Cardiac muscle cell (in vitro differentiated cells and primary cell): Measurements from ENCODE around the gene ALG9. TPM values are rescaled to one million over a fixed set of nuclear protein-coding genes. Genes with fewer than 3 reads are reported as not detected.

Experiments used
- DNase-seq, 2 donors: peaks; one replicate each; pipeline versions ENCODE4 v3.0.0 to v3.0.0-alpha.2; 2010 to 2017; ENCODE audit warnings: low read depth in 1 of 2, low spot score in 1 of 2
- H3K27ac ChIP-seq: fragments of 200-600 bp; sonication (generic); 2 replicates; pipeline ENCODE4 v1.5.1; 2016
- H3K27me3 ChIP-seq: fragments of 200-600 bp; sonication (generic); 2 replicates; pipeline ENCODE4 v1.6.0; 2016; ENCODE audit warnings: control low read depth
- H3K36me3 ChIP-seq: fragments of 200-600 bp; sonication (generic); 2 replicates; pipeline ENCODE4 v1.5.1; 2016; ENCODE audit warnings: control low read depth
- H3K4me1 ChIP-seq: fragments of 200-600 bp; sonication (generic); 2 replicates; pipeline ENCODE4 v1.8.1; 2017; ENCODE audit warnings: low read depth, mild to moderate bottlenecking, mixed run types
- H3K4me3 ChIP-seq: fragments of 200-600 bp; sonication (generic); 2 replicates; pipeline ENCODE4 v1.5.1; 2016; ENCODE audit warnings: mild to moderate bottlenecking
- H3K9me3 ChIP-seq: fragments of 200-600 bp; sonication (generic); 2 replicates; pipeline ENCODE4 v1.5.1; 2017; ENCODE audit warnings: low read depth, mild to moderate bottlenecking, control low read depth
- CTCF ChIP-seq: IDR thresholded peaks from 2 replicates; pipeline ENCODE4 v1.5.1; 2012; ENCODE audit warnings: low read depth, mild to moderate bottlenecking, low read length
- polyA plus RNA-seq: library from polyadenylated mRNA; unstranded; fragments of >200 nt; fragmentation: Nextera tagmentation; extraction: Ambion mirVana; gene quantifications from 2 replicates; pipeline ENCODE4 v1.2.1, GENCODE V29; 2016
- total RNA-seq: library from RNA; depleted of rRNA; stranded (reverse); fragments of >200 nt; gene quantifications from 2 replicates; pipeline ENCODE4 v1.2.3, GENCODE V29; 2016

ALG9 gene
- total and polyA plus RNA-seq, 2 experiments from 2014 or later = 32.8 to 49.9 TPM

- H3K27ac ChIP-seq = no peak overlapping the region
- H3K27me3 ChIP-seq = no peaks in the 10 kb centered on the region
- H3K9me3 ChIP-seq = no peaks in the 10 kb centered on the region
- H3K4me1 ChIP-seq = no peaks in the 10 kb centered on the region
- no peak for DNase-seq
- no peak overlapping the region for H3K4me3 ChIP-seq
- no peak for TF ChIP-seq CTCF
- H3K36me3 ChIP-seq = peaks cover 6% of the 10 kb centered on the region
These were observed 47.8 kb downstream of the ALG9 start for GRCh38 chr11:111823629-111824028.

GRCh38 chr11:111823131-111823530 lies 48.2 kb downstream of the ALG9 start:
- H3K27me3 ChIP-seq = no peaks in the 10 kb centered on the region
- H3K36me3 ChIP-seq = peaks cover 4% of the 10 kb centered on the region
- DNase-seq = no peak
- no peak for TF ChIP-seq CTCF
- H3K9me3 ChIP-seq = no peaks in the 10 kb centered on the region
- H3K27ac ChIP-seq = no peak overlapping the region
- H3K4me1 ChIP-seq = no peaks in the 10 kb centered on the region
- no peak overlapping the region for H3K4me3 ChIP-seq

- Histone ChIP-seq H3K27me3 (no peaks in the 10 kb centered on the region), H3K4me3 (no peak overlapping the region), H3K9me3 (no peaks in the 10 kb centered on the region), H3K36me3 (peaks cover 2% of the 10 kb centered on the region), H3K27ac (no peak overlapping the region), H3K4me1 (no peaks in the 10 kb centered on the region)
- TF ChIP-seq CTCF = no peak
- peak in 1 of 2 donors; percentile 8 for DNase-seq
These were observed 51.5 kb downstream of the ALG9 start for GRCh38 chr11:111819829-111820237.

GRCh38 chr11:111819161-111819828 lies 52.1 kb downstream of the ALG9 start:
- no peaks in the 10 kb centered on the region for H3K9me3 ChIP-seq
- DNase-seq = peak in 1 of 2 donors; percentile 16
- no peak overlapping the region for H3K27ac ChIP-seq
- H3K4me3 ChIP-seq = no peak overlapping the region
- no peaks in the 10 kb centered on the region for H3K4me1 ChIP-seq
- H3K36me3 ChIP-seq = no peaks in the 10 kb centered on the region
- TF ChIP-seq CTCF = no peak
- no peaks in the 10 kb centered on the region for H3K27me3 ChIP-seq

- Histone ChIP-seq H3K4me3 (no peak overlapping the region), H3K36me3 (no peaks in the 10 kb centered on the region), H3K4me1 (no peaks in the 10 kb centered on the region), H3K27ac (no peak overlapping the region), H3K27me3 (no peaks in the 10 kb centered on the region), H3K9me3 (no peaks in the 10 kb centered on the region)
- DNase-seq = no peak
- TF ChIP-seq CTCF = no peak
These were observed 55.9 kb downstream of the ALG9 start for GRCh38 chr11:111815489-111815888.
